Measurements from ENCODE around the gene PLCH1. TPM values are rescaled to one million over a fixed set of nuclear protein-coding genes. Genes with fewer than 3 reads are reported as not detected.

The PLCH1 gene
- total and polyA plus RNA-seq, 2 of the 13 experiments (the other 11 are each of a cell fraction or from before 2014, with no cell fraction given), result 2.0 to 3.0 TPM

- TF ChIP-seq RNF219 (CRISPR knock-in tag; IDR thresholded peaks at IDR 0.05), result no peak
- no peak for TF ChIP-seq SALL2 (CRISPR knock-in tag; IDR thresholded peaks at IDR 0.05)
Observed at GRCh38 chr3:155585384-155585783, 159.5 kb downstream of the PLCH1 start (continued).

DNA sequence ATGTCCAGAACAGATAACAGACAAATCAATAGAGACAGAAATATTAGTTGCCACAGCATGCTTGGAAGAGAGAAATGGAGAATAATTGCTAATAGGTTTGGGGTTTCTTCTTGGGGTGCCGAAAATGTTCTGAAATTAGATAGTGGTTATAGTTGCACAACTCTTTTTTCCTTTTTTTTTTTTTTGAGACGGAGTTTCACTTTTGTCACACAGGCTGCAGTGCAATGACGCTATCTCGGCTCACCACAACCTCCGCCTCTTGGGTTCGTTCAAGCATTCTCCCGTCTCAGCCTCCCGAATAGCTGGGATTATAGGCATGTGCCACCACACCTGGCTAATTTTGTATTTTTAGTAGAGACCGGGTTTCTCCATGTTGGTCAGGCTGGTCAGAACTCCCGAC, 163.3 kb downstream of the PLCH1 start:
- Histone ChIP-seq H3K36me3 (replicated peaks in 1 of 2; ENCODE audit: control insufficient read depth in 1 of 2, insufficient read depth in 2 of 2, low read length in 2 of 2) (no peaks in the 10 kb centered on the region), H2AFZ (ENCODE audit: low read length) (no peak overlapping the region), H3K27me3 (ENCODE audit: control insufficient read depth in 1 of 2, insufficient read depth in 2 of 2, low read length in 2 of 2) (no peaks in the 10 kb centered on the region), H4K20me1 (ENCODE audit: insufficient read depth, low read length) (no peaks in the 10 kb centered on the region), H3K27ac (ENCODE audit: extremely low read length, insufficient read depth, low read length) (no peak overlapping the region), H3K79me2 (ENCODE audit: insufficient read depth, low read length) (no peaks in the 10 kb centered on the region), H3K9me3 (ENCODE audit: low read length) (no peaks in the 10 kb centered on the region), H3K4me3 (replicated peaks in 1 of 3; ENCODE audit: insufficient read depth in 1 of 3, low read depth in 2 of 3, low read length in 3 of 3) (no peak overlapping the region), H3K9ac (ENCODE audit: insufficient read depth, low read depth, low read length) (no peak overlapping the region), H3K4me1 (ENCODE audit: insufficient read depth, low read length) (no peaks in the 10 kb centered on the region), H3K4me2 (ENCODE audit: low read depth, low read length) (no peak overlapping the region)
- CTCF ChIA-PET (ENCODE audit: low intra/inter-chr PET ratio, low total read pairs), result no interaction called here
- DNase-seq (ENCODE audit: low spot score) (no peak), ATAC-seq (no peak), FAIRE-seq (no peak)
- POLR2A ChIA-PET, result no interaction called here
- intact Hi-C loops (cut with micrococcal nuclease; ENCODE audit: unreplicated experiment), result no loop called here
- TF ChIP-seq EP300 (IDR thresholded peaks at IDR 0.05; ENCODE audit: low read depth in 2 of 2, low read length in 2 of 2) (no peak), EP300 (CRISPR knock-in tag; IDR thresholded peaks at IDR 0.05; ENCODE audit: borderline replicate concordance) (no peak)
- WGBS (ENCODE audit: low lambda C conversion rate), result 93% methylated on average over 10 of the region's 10 CpGs
- in situ Hi-C loops (cut with HindIII; ENCODE audit: extremely low pct_ligation_motif_present, low pct_unique_long_range_greater_than_20kb), result no loop called here
- BruUV-seq (replicated peaks), result no TSS peak

GRCh38 chr3:155572085-155572484, 172.8 kb downstream of the PLCH1 start:
- FAIRE-seq (no peak), ATAC-seq (no peak; the same call in 2 of the 3 replicates), DNase-seq (ENCODE audit: low spot score) (no peak)
- no peaks in the 10 kb centered on the region for H3K36me3 ChIP-seq (replicated peaks in 1 of 2; ENCODE audit: control insufficient read depth in 1 of 2, insufficient read depth in 2 of 2, low read length in 2 of 2)
- H3K9me3 ChIP-seq (ENCODE audit: low read length), result no peaks in the 10 kb centered on the region
- H3K27ac ChIP-seq (ENCODE audit: extremely low read length, insufficient read depth, low read length), result no peak overlapping the region
- H3K4me1 ChIP-seq (ENCODE audit: insufficient read depth, low read length), result 0 out of 2 replicates have a peak, but pooled peaks cover 6% of the 10 kb centered on the region
- H3K4me3 ChIP-seq (replicated peaks in 1 of 3; ENCODE audit: insufficient read depth in 1 of 3, low read depth in 2 of 3, low read length in 3 of 3), result no peak overlapping the region
- no peak overlapping the region for H3K9ac ChIP-seq (ENCODE audit: insufficient read depth, low read depth, low read length)
- no peaks in the 10 kb centered on the region for H3K79me2 ChIP-seq (ENCODE audit: insufficient read depth, low read length)
- in situ Hi-C loops (cut with HindIII; ENCODE audit: extremely low pct_ligation_motif_present, low pct_unique_long_range_greater_than_20kb) (no loop called here), intact Hi-C loops (cut with micrococcal nuclease; ENCODE audit: unreplicated experiment) (no loop called here)
- no peak overlapping the region for H2AFZ ChIP-seq (ENCODE audit: low read length)
- H4K20me1 ChIP-seq (ENCODE audit: insufficient read depth, low read length), result no peaks in the 10 kb centered on the region
- H3K27me3 ChIP-seq (ENCODE audit: control insufficient read depth in 1 of 2, insufficient read depth in 2 of 2, low read length in 2 of 2), result no peaks in the 10 kb centered on the region
- 24% methylated on average over 1 of the region's 1 CpG for WGBS (ENCODE audit: low lambda C conversion rate)
- BruUV-seq (replicated peaks), result no TSS peak
- ChIA-PET CTCF (ENCODE audit: low intra/inter-chr PET ratio, low total read pairs) (no interaction called here), POLR2A (no interaction called here)
- no peak overlapping the region for H3K4me2 ChIP-seq (ENCODE audit: low read depth, low read length)
- no peak for TF ChIP-seq ZNF772 (CRISPR knock-in tag; IDR thresholded peaks at IDR 0.05)
- no peak for TF ChIP-seq RBFOX2 (IDR thresholded peaks at IDR 0.05; ENCODE audit: low read depth, low read length)
- TF ChIP-seq SP4 (CRISPR knock-in tag; IDR thresholded peaks at IDR 0.05), result no peak
- TF ChIP-seq MATR3 (CRISPR knock-in tag; IDR thresholded peaks at IDR 0.05), result no peak
- TF ChIP-seq CBX1 (IDR thresholded peaks at IDR 0.05; ENCODE audit: low read depth), result no peak
- no peak for TF ChIP-seq ARNT2 (CRISPR knock-in tag; IDR thresholded peaks at IDR 0.05; ENCODE audit: low read depth)
- no peak for TF ChIP-seq ZNF501 (CRISPR knock-in tag; IDR thresholded peaks at IDR 0.05)
- TF ChIP-seq ZBTB49 (CRISPR knock-in tag; IDR thresholded peaks at IDR 0.05; ENCODE audit: borderline replicate concordance), result no peak

Data from HepG2 (cell line).